GM13976 (cell line): Measurements from ENCODE around the gene CASP3.

Source experiments
- DNase-seq: peaks from one replicate; pipeline ENCODE4 v3.0.0; 2012; ENCODE audit warnings: low spot score
- in situ Hi-C: fragments of 300-500 bp; cut with MboI; formaldehyde crosslinking; loops from one replicate; pipeline ENCODE4 v1.12.0; 2022; ENCODE audit warnings: low sequenced_read_pairs, mixed read lengths, inconsistent platforms; ENCODE audit not compliant: unreplicated experiment
- TF ChIP-seq, protein P1 (sequence below): IDR thresholded peaks from 2 replicates; pipeline ENCODE4 v1.5.1; 2012; ENCODE audit warnings: borderline replicate concordance, mild to moderate bottlenecking; ENCODE audit not compliant: insufficient read depth; ENCODE audit errors: extremely low read depth, missing control alignments, control extremely low read depth

Gene CASP3

GRCh38 chr4:184674011-184674410 lies 24.8 kb upstream of the CASP3 start:
- DNase-seq = no peak
- TF ChIP-seq, protein P1, sequence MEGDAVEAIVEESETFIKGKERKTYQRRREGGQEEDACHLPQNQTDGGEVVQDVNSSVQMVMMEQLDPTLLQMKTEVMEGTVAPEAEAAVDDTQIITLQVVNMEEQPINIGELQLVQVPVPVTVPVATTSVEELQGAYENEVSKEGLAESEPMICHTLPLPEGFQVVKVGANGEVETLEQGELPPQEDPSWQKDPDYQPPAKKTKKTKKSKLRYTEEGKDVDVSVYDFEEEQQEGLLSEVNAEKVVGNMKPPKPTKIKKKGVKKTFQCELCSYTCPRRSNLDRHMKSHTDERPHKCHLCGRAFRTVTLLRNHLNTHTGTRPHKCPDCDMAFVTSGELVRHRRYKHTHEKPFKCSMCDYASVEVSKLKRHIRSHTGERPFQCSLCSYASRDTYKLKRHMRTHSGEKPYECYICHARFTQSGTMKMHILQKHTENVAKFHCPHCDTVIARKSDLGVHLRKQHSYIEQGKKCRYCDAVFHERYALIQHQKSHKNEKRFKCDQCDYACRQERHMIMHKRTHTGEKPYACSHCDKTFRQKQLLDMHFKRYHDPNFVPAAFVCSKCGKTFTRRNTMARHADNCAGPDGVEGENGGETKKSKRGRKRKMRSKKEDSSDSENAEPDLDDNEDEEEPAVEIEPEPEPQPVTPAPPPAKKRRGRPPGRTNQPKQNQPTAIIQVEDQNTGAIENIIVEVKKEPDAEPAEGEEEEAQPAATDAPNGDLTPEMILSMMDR = no peak
- in situ Hi-C loops = no loop called here

- TF ChIP-seq, protein P1 = no peak
- no peak for DNase-seq
These were observed 23.5 kb upstream of the CASP3 start for GRCh38 chr4:184672741-184673140.

DNA sequence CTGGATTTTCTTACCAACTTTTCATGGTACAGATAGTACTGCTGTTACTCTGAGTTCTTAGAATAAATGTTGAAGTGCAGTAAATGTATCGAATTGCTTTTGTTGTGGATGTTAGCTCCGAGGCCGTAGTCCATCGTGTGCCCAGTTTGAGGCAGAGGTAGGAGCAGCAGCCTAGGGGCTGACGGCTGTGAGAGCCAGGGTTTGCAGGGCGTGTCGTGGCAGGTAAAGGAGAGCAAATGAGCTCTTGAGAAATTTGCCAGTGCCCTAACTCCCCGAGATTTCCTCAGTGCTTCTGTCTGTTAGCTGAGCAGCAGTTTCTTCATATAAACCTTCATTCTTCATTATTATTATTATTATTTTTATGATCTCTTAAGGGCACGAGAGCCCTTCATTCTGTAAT lies 21.9 kb upstream of the CASP3 start:
- in situ Hi-C loops = no loop called here
- DNase-seq = no peak
- TF ChIP-seq, protein P1 = no peak

More at GRCh38 chr4:184672741-184673140, 23.5 kb upstream of the CASP3 start:
- in situ Hi-C loops = no loop called here

DNA sequence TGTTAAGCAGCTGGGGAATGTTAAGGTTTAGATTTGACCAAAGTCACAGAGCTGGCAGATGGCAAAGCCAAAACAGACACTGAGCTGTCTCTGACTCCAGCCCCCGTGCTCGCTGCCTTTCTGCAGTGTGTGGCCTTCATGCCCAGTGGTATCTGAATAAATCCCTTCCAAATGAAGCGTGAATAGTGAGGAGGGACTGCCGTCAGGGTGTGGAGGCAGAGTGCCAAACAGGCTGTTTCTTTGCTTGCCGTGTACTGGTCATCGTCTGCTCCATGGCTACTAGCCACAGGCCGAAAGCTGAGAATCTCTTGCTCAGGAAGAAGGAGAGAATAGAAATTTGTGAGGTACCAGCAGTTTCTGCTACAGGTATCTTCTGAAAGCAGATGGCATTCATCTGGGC lies 20.0 kb upstream of the CASP3 start:
- in situ Hi-C loops = no loop called here
- DNase-seq = no peak
- TF ChIP-seq, protein P1 = no peak

- TF ChIP-seq, protein P1 = no peak
- in situ Hi-C loops = no loop called here
- DNase-seq = no peak
These were observed 19.4 kb upstream of the CASP3 start for GRCh38 chr4:184668511-184669114.

DNA sequence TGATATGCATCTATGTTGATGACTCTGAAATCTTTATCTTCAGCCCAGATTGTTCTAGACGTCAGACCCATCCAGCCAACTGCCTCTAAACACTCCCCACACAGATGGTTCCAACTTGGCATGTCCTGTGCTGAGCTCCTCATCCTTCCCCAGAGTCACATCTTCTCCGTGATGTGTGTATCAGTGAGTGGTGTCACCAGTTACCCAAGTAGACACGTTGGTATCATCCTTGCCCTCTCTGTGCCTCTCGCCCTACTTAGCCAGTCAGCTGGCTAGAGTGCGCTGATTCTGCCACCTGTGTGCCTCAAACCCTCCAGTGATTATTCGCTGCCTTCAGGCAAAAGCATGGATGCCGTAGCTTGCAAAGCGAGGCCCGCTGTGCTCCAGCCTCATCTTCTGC lies 18.8 kb upstream of the CASP3 start:
- DNase-seq = no peak
- TF ChIP-seq, protein P1 = no peak
- in situ Hi-C loops = no loop called here
